ENCODE results near the gene MAP1LC3B2. TPM values are rescaled to one million over a fixed set of nuclear protein-coding genes. Genes with fewer than 3 reads are reported as not detected.

The MAP1LC3B2 gene
- total RNA-seq, 1 experiment from 2014 or later, result 0.97 TPM

- intact Hi-C loops (cut with micrococcal nuclease; ENCODE audit: unreplicated experiment), result no loop called here
- DNase-seq, result no peak
- no peaks in the 10 kb centered on the region for H3K36me3 Mint-ChIP-seq (ENCODE audit: insufficient read depth, unreplicated experiment)
- BruUV-seq (replicated peaks), result no TSS peak
- H3K4me3 Mint-ChIP-seq (ENCODE audit: low read depth, unreplicated experiment), result no peak overlapping the region
- no peak overlapping the region for H3K27ac Mint-ChIP-seq (ENCODE audit: unreplicated experiment)
- no peaks in the 10 kb centered on the region for H3K9me3 Mint-ChIP-seq (ENCODE audit: low read depth, unreplicated experiment)
- no peaks in the 10 kb centered on the region for H3K4me1 Mint-ChIP-seq (ENCODE audit: low read depth, unreplicated experiment)
- peaks cover 39% of the 10 kb centered on the region for H3K27me3 Mint-ChIP-seq (ENCODE audit: unreplicated experiment)
- CTCF ChIA-PET, result interaction anchor here (0.6 to 0.7 kb wide), 3 partner anchors 148 to 568 kb away, joined by 3 to 5 read pairs (median 3); no protein-coding TSS in a partner anchor
- TF ChIP-seq CTCF (IDR thresholded peaks at IDR 0.05; ENCODE audit: unreplicated experiment), result no peak
These were observed 14.0 kb upstream of the MAP1LC3B2 start for GRCh38 chr12:116545144-116545543.

GRCh38 chr12:116545936-116546335 is 13.2 kb upstream of the MAP1LC3B2 start:
- Mint-ChIP-seq H3K4me3 (ENCODE audit: low read depth, unreplicated experiment) (no peak overlapping the region), H3K27ac (ENCODE audit: unreplicated experiment) (no peak overlapping the region), H3K36me3 (ENCODE audit: insufficient read depth, unreplicated experiment) (no peaks in the 10 kb centered on the region), H3K27me3 (ENCODE audit: unreplicated experiment) (peaks cover 36% of the 10 kb centered on the region), H3K4me1 (ENCODE audit: low read depth, unreplicated experiment) (no peaks in the 10 kb centered on the region), H3K9me3 (ENCODE audit: low read depth, unreplicated experiment) (no peaks in the 10 kb centered on the region)
- DNase-seq, result no peak
- BruUV-seq (replicated peaks), result no TSS peak
- CTCF ChIA-PET, result interaction anchor here (0.6 kb wide), 1 partner anchor 567 kb away, joined by 3 read pairs; no protein-coding TSS in a partner anchor
- no peak for TF ChIP-seq CTCF (IDR thresholded peaks at IDR 0.05; ENCODE audit: unreplicated experiment)
- intact Hi-C loops (cut with micrococcal nuclease; ENCODE audit: unreplicated experiment), result no loop called here

GRCh38 chr12:116547955-116548501 is 11.2 kb upstream of the MAP1LC3B2 start:
- Mint-ChIP-seq H3K27me3 (ENCODE audit: unreplicated experiment) (peaks cover 25% of the 10 kb centered on the region), H3K9me3 (ENCODE audit: low read depth, unreplicated experiment) (no peaks in the 10 kb centered on the region), H3K36me3 (ENCODE audit: insufficient read depth, unreplicated experiment) (no peaks in the 10 kb centered on the region), H3K4me1 (ENCODE audit: low read depth, unreplicated experiment) (no peaks in the 10 kb centered on the region), H3K4me3 (ENCODE audit: low read depth, unreplicated experiment) (no peak overlapping the region), H3K27ac (ENCODE audit: unreplicated experiment) (no peak overlapping the region)
- TF ChIP-seq CTCF (IDR thresholded peaks at IDR 0.05; ENCODE audit: unreplicated experiment), result no peak
- BruUV-seq (replicated peaks), result no TSS peak
- CTCF ChIA-PET, result no interaction called here
- intact Hi-C loops (cut with micrococcal nuclease; ENCODE audit: unreplicated experiment), result no loop called here
- DNase-seq, result no peak

GRCh38 chr12:116549993-116550392 is 9.2 kb upstream of the MAP1LC3B2 start:
- no peaks in the 10 kb centered on the region for H3K9me3 Mint-ChIP-seq (ENCODE audit: low read depth, unreplicated experiment)
- intact Hi-C loops (cut with micrococcal nuclease; ENCODE audit: unreplicated experiment), result no loop called here
- BruUV-seq (replicated peaks), result no TSS peak
- H3K4me1 Mint-ChIP-seq (ENCODE audit: low read depth, unreplicated experiment), result no peaks in the 10 kb centered on the region
- no peak overlapping the region for H3K4me3 Mint-ChIP-seq (ENCODE audit: low read depth, unreplicated experiment)
- CTCF ChIA-PET, result interaction anchor here (0.7 kb wide), 1 partner anchor 353 kb away, joined by 4 read pairs; no protein-coding TSS in a partner anchor
- TF ChIP-seq CTCF (IDR thresholded peaks at IDR 0.05; ENCODE audit: unreplicated experiment), result no peak
- no peak for DNase-seq
- H3K36me3 Mint-ChIP-seq (ENCODE audit: insufficient read depth, unreplicated experiment), result no peaks in the 10 kb centered on the region
- H3K27me3 Mint-ChIP-seq (ENCODE audit: unreplicated experiment), result peaks cover 18% of the 10 kb centered on the region
- H3K27ac Mint-ChIP-seq (ENCODE audit: unreplicated experiment), result no peak overlapping the region
